K562 (cell line): ENCODE data around the gene MBLAC2. TPM values are rescaled to one million over a fixed set of nuclear protein-coding genes. Genes with fewer than 3 reads are reported as not detected.

Source experiments
- ARID3B ChIP-seq: fragments of 250-450 bp; sonication (Bioruptor Pico); IDR thresholded peaks from 2 replicates; pipeline ENCODE4 v1.4.0; 2020; ENCODE audit warnings: borderline replicate concordance
- CEBPG ChIP-seq, 3 experiments: fragments of 200-800 bp in 1 of 3; sonication (Bioruptor generic) in 1 of 3; sonication (generic) in 1 of 3; formaldehyde crosslinking in 1 of 3; IDR thresholded peaks in 2 of 3; conservative IDR thresholded peaks in 1 of 3; 2 replicates each; pipeline versions ENCODE4 v1.6.1 to v1.8.0; 2016 to 2022; ENCODE audit warnings: missing compliant biosample characterization in 2 of 3, missing genetic modification characterization in 2 of 3, mild to moderate bottlenecking in 1 of 3, missing genetic modification reagents in 1 of 3
- CHD4 ChIP-seq: fragments of 200-600 bp; sonication (generic); IDR thresholded peaks from 3 replicates; pipeline ENCODE4 v1.6.1; 2012; ENCODE audit warnings: low read depth, mild to moderate bottlenecking, mixed read lengths, low read length, inconsistent platforms; ENCODE audit not compliant: insufficient read depth, insufficient replicate concordance, poor library complexity, severe bottlenecking
- E4F1 ChIP-seq: fragments of 250-450 bp; sonication (Bioruptor Pico); IDR thresholded peaks from 2 replicates; pipeline ENCODE4 v1.5.0; 2021; ENCODE audit warnings: mild to moderate bottlenecking, borderline replicate concordance
- GTF3C2 ChIP-seq: IDR thresholded peaks from 3 replicates; pipeline ENCODE4 v1.6.1; 2011; ENCODE audit warnings: borderline replicate concordance, mild to moderate bottlenecking, moderate library complexity; ENCODE audit not compliant: insufficient read length; ENCODE audit errors: extremely low read depth
- HMGN3 ChIP-seq: IDR thresholded peaks from 2 replicates; pipeline ENCODE4 v1.6.1; 2011; ENCODE audit warnings: borderline replicate concordance, low read depth, mild to moderate bottlenecking, mixed read lengths, low read length; ENCODE audit not compliant: insufficient read length; ENCODE audit errors: extremely low read depth
- KDM1A ChIP-seq, 2 experiments: fragments of 450-650 bp; IDR thresholded peaks; 2 replicates each; pipeline ENCODE4 v1.6.1; 2016; ENCODE audit warnings: mild to moderate bottlenecking in 2 of 2
- KDM2B ChIP-seq: fragments of 250-450 bp; sonication (Bioruptor Pico); IDR thresholded peaks from 2 replicates; pipeline ENCODE4 v1.8.0; 2021; ENCODE audit warnings: mild to moderate bottlenecking, moderate library complexity
- MBD2 ChIP-seq: sonication (generic); IDR thresholded peaks from 2 replicates; pipeline ENCODE4 v1.6.1; 2016; ENCODE audit warnings: low read depth, borderline replicate concordance
- OTX1 ChIP-seq: fragments of 450-650 bp; formaldehyde crosslinking; IDR thresholded peaks from 2 replicates; pipeline ENCODE4 v1.4.0; 2022; ENCODE audit warnings: mild to moderate bottlenecking
- PCBP2 ChIP-seq: fragments of 200-400 bp; formaldehyde crosslinking; IDR thresholded peaks from 2 replicates; pipeline ENCODE4 v1.6.1; 2018; ENCODE audit warnings: low read length, low read depth, mild to moderate bottlenecking, moderate library complexity; ENCODE audit not compliant: poor library complexity, severe bottlenecking
- RBBP5 ChIP-seq: fragments of 200-600 bp; sonication (generic); IDR thresholded peaks from 2 replicates; pipeline ENCODE4 v1.6.1; 2012; ENCODE audit warnings: borderline replicate concordance, mild to moderate bottlenecking, low read length, control low read depth, inconsistent platforms; ENCODE audit not compliant: insufficient read depth, poor library complexity, severe bottlenecking
- SMAD2 ChIP-seq: fragments of 150-350 bp; IDR thresholded peaks from 2 replicates; pipeline ENCODE4 v1.6.1; 2014; ENCODE audit warnings: low read depth, mild to moderate bottlenecking, low read length
- SMAD4 ChIP-seq: fragments of 250-450 bp; sonication (Bioruptor Pico); conservative IDR thresholded peaks from 2 replicates; pipeline ENCODE4 v1.8.0; 2021; ENCODE audit warnings: inconsistent platforms, mild to moderate bottlenecking, moderate library complexity
- SMARCA4 ChIP-seq: fragments of 450-650 bp; IDR thresholded peaks from 2 replicates; pipeline ENCODE4 v1.6.1; 2016
- ZNF143 ChIP-seq: sonication (generic); formaldehyde crosslinking; IDR thresholded peaks from 2 replicates; pipeline ENCODE4 v1.9.0; 2022; ENCODE audit warnings: mild to moderate bottlenecking, missing genetic modification reagents
- ZNF165 ChIP-seq: fragments of 250-450 bp; sonication (Bioruptor Pico); IDR thresholded peaks from 2 replicates; pipeline ENCODE4 v1.4.0; 2020; ENCODE audit warnings: borderline replicate concordance
- ZNF174 ChIP-seq: fragments of 250-450 bp; sonication (Bioruptor Pico); IDR thresholded peaks from 2 replicates; pipeline ENCODE4 v1.4.0; 2020; ENCODE audit warnings: mild to moderate bottlenecking
- polyA plus RNA-seq, 8 experiments: library from polyadenylated mRNA; depleted of rRNA in 4 of 8; stranded (reverse) in 5 of 8; unstranded in 3 of 8; fragments of >200 nt; fragmentation: Nextera tagmentation in 2 of 8; fragmentation: Illumina TruSeq in 1 of 8; extraction: Ambion mirVana in 2 of 8; extraction: Trizol in 1 of 8; gene quantifications; 2 replicates each; pipeline versions ENCODE4 v1.2.1 to v1.2.3, GENCODE V29; 2011 to 2014; ENCODE audit warnings: inconsistent platforms in 1 of 8, missing spikeins in 1 of 8
- total RNA-seq, 7 experiments: library from RNA; depleted of rRNA in 6 of 7; stranded (reverse); fragments of >200 nt in 6 of 7; fragmentation: Illumina TruSeq in 2 of 7; extraction: Trizol in 2 of 7; gene quantifications; 2 replicates each; pipeline versions ENCODE4 v1.2.1 to v1.2.3, GENCODE V29; 2011 to 2021; ENCODE audit warnings: low replicate concordance in 1 of 7

The MBLAC2 gene
- total and polyA plus RNA-seq, 9 of the 15 experiments (the other 6 are each of a cell fraction or from before 2014, with no cell fraction given) = 2.4 to 13.1 (median 10.3) TPM

GRCh38 chr5:90474235-90475107, at the start of gene MBLAC2, which contains the start of gene POLR3G (continued):
- TF ChIP-seq CEBPG (CRISPR knock-in tag; IDR thresholded peaks at IDR 0.05) (0 out of 2 replicates have a peak, but pooled peaks have one; percentile 34), CEBPG (tag; conservative IDR thresholded peaks at IDR 0.05 in 1 of 2, IDR thresholded peaks at IDR 0.05 in 1 of 2) (no peak), KDM2B (CRISPR knock-in tag) (no peak), ZNF143 (CRISPR knock-in tag) (no peak; the same call in 1 of the 2 replicates), E4F1 (no peak; the same call in 1 of the 2 replicates), ARID3B (no peak), CHD4 (no peak), SMAD4 (CRISPR knock-in tag) (no peak; the same call in 1 of the 2 replicates), RBBP5 (peak; percentile 96), OTX1 (CRISPR knock-in tag) (no peak), MBD2 (peak; percentile 58; the same call in 1 of the 2 replicates), SMARCA4 (no peak; the same call in 1 of the 2 replicates), HMGN3 (peak; percentile 66), ZNF165 (CRISPR knock-in tag) (no peak), ZNF174 (CRISPR knock-in tag) (0 out of 2 replicates have a peak, but pooled peaks have one; percentile 8), PCBP2 (no peak), GTF3C2 (no peak), KDM1A (IDR thresholded peaks at IDR 0.05) (no peak), SMAD2 (no peak)
